Mesenteric fat pad (tissue), 1 donor: ENCODE measurements around the gene GPD2. TPM values are rescaled to one million over a fixed set of nuclear protein-coding genes. Genes with fewer than 3 reads are reported as not detected.
"Not testable (repeated sequence)": the region's sequence is repeated elsewhere in the genome, so short reads cannot be mapped to it uniquely, and the experiment has no call there.

ENCODE experiments used
- DNase-seq: peaks from one replicate; pipeline ENCODE4 v3.0.0-alpha.2; 2020; ENCODE audit warnings: low spot score
- total RNA-seq: library from RNA; stranded (reverse); fragmentation: NEBNext Ultra II Directional; extraction: Animal tissue kit (Norgen Biotek cat#: 25700); gene quantifications from one replicate; pipeline ENCODE4 v1.2.1, GENCODE V29; 2021
- donor health status: DM: yes; HTN: yes; CAD: no.

GPD2 gene
- total RNA-seq, 1 donor from 2014 or later, result 35.7 TPM

DNA sequence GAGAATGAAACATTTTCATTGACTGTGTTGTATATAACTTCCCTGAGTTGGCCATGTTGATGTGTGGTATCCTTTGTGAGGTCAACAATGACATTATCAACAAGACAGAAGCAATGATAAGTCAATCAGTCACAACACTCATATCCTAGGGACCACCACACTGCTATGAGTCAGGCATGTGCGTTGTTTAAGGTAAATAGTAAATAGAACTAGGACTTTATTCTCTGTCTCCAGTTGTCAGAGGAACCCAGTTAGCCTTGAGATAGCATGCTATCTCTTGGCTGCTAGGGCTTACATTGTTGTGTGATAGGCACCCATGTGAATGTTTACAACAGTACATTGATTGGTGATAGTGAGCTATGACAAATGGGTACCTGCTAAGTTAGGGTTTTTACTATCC lies 37.3 kb downstream of the GPD2 start:
- no peak for DNase-seq

DNA sequence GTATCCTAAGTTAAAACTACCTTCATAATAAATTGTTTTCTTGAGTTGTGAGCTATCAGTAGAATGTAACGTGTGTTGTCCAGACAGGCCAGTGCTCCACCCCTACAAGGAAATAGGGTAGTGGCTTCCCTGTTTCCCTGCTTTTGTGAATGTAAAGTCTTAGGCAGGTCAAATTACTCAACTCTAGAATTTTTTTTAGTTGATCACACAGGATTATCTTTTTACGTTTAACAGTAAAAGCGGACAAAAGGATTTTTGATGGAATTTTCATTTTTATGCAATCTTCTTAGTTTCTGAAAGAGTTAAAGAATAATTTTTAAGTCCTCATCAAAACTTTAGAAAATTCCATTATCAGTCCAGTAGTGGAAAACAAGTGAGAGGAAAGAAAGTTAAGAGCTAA lies 38.2 kb downstream of the GPD2 start:
- DNase-seq, result no peak

DNA sequence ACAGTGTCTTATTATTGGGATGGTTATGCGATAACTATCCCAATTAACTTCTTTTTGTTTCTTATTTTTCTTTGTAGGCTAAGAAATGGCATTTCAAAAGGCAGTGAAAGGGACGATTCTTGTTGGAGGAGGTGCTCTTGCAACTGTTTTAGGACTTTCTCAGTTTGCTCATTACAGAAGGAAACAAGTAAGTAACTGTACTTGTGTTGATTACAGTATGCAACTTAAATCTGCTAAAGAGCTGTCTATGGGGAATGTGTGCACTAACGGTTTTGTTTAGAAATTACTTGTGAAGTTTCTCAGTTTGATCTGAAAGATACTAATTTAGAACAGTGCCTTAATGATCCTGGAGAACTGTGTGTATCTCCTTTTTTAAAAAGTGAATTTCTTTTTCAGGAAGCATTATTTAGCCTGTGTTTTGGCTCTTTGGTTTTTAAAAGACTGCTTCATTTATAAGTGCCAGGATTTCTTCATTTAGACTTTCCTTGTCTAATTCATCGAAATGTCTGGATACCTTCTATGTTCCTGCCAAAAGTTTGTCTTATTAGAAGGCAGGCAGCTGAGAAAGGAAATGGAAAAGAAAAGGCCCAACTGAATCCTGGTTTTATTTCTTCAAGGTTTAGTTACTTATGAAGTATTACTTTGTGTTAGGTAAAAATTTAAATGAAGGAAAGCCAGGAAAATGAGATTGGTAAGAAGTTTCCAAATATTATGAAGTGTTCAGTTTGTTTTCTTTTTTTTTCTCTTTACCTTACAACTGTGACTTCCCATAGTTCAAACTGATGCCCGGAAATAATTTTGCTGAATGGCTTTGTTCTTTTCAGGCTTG lies 40.1 kb downstream of the GPD2 start:
- no peak for DNase-seq

DNA sequence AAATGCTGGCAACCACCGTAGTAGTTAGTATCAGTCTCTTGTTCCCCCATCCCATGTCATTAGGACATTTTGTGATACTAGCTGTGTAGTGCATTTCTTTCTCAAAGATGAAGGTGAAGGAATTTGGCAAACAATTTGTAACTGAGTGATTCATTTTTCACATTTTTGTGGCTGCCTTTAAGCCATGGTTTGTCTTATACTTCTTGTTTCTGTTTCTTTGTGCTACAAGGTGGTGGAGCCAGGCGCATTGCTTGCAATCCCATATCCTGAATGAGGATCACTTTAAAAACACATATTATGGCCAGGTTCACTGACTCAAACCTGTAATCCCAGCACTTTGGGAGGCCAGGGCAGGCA lies 40.6 kb downstream of the GPD2 start:
- DNase-seq, result no peak

DNA sequence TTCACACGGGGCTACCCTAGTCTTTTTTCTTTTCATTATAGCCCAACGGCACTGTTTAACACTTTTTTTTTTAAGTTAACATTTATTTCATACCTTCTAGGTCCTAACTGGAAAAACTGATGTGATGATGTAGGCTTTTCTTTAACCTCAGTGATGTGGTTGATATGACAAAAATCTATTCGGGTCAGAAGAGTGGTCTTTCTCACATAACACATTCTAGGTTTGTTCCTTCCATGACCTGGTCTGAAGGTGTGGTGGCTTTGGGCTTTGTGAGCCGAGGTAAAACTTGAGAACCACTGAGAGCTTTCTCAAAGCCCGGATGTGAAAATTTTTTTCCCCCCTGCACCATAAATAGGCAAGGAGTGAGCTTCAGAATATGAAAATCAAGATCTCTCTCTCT lies 44.2 kb downstream of the GPD2 start:
- no peak for DNase-seq

DNA sequence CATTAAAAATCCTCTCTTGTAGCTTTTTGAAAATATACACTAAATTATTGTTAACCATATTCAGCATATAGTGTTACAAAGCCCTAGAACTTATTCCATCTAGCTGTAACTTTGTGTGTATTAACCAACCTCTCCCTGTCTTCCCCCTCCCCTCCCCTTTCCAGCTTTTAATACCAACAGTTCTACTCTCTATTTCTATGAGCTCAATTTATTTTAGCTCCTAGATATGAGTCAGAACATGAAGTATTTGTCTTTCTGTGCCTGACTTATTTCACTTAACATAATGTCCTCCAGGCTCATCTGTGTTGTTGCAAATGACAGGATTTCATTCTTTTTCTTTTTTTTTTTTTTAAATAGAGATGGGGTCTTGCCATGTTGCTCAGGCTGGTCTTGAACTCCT lies 45.1 kb downstream of the GPD2 start:
- no peak for DNase-seq

DNA sequence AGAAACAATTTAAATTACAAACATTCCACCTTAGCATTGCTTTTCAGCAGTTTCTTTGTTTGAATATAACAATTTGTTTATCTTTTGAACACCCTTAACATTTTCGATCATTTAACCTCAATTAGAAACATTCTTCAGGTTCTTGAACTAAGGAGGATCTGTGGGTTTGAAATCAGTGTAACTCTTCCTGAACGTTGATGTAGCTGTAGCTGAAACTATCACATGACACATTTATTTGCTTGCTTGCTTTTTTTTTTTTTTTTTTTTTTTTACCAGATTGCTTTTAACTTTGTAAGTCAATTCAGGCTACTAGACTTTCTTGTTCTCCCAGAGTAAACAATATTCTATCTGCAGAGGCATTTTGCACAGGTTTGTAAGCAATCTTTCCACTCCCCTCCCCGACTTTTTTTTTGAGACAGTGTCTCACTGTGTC lies 47.6 kb downstream of the GPD2 start:
- no peak for DNase-seq

DNA sequence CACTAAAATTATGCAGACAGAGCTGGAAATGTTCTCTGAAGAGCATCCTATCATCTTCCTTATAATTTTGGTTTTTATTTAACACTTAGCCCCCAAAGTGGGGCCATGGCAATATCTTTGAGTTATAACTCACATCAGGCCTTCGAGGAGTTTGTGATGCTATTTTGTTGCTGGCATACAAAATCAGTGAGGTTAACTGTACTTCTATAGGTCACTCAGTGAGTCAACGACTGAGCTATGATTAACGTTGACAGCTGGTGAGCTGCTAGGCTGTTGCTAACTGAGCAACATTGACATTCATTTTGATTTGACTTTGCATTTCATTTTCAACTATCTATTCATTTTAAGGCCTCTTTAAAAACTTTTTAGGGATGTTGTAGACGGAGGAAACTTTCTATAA lies 50.0 kb downstream of the GPD2 start:
- DNase-seq, result no peak

DNA sequence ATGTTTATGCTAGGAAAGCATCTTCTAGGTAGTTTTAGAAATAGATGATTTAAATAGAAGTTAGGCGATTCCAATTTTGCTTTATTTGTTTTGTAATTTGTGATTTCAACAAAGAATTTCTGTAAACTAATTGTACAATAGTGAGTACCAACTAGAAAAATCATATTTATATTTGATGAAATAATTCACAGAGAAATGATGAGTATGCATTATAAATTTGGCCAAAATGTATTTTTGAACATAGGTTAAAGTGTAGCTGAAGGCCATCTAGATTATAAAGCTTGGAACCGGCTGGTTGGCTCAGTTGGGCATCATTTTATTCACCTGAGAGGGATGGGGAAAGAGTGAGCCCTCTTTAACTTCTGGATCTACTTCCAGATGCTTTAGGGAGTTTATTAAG lies 50.4 kb downstream of the GPD2 start:
- no peak for DNase-seq

DNA sequence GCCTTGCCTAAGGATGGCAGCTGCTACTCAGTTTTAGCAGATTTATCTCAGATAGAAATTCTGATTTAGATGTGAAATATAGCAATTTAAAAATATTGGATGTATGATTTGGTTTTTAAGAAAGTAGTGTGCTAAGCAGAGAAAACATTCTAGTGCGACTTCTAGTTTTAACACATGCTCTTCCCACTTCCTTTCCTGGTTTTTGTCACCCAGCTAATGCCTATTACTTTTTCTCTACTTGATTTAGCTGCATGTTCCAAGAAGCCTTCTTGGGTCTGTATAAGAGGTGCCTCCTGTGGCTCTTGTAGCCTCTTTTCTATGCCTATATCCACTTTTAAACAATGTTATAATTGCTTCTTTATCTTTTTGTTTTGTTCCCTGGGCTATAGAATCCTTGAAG lies 53.0 kb downstream of the GPD2 start:
- no peak for DNase-seq

DNA sequence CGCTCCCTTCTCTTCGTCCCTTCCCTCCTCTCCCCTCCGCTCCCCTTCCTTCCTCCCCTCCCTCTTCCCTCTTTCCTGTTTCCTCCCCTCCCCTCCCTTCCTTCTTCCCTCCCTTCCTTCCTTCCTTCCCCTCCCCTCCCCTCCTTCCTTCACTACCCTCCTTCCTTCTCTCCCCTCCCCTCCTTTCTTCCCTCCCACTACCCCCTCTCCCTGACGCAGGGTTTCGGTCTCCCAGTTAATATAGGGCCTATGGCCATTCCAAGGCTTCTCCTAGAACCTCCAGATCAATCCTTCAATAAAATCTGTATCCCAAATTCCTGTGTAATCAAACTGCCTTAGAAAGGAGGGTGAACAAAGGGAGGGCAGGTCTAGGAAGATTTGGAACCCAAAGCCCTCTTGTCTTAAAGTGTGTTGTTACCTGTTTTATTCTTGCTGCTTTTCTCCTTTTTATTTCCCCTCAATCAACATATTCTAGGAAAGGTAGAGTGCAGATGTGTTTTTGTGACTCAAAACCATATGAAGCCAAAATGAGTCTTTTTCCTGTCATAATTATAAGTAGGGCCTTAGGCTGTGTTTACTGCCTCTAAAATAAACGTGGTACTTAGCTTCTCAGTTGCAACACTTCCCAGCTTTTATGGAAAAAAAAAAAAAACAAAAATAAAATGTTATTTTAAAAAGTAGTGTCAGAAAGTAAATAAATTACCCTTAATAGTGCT lies 53.7 kb downstream of the GPD2 start:
- no peak for DNase-seq

DNA sequence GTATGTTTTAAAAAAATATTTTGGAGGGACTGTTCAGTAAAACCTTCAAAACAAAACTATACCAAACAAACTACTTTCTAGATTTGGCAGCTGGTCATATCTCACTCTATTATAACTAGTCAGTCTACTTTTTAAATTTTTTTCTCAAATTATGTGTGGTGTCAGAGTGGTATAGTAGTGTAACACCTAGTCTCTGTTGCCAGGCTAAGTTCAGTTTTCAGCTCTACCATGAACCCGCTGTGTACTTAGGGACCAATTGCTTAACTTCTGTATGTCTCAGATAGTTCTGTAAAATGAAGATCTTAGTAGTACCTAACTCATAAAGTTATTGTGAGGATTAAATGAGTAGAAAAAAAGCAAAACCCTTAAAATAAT lies 54.3 kb downstream of the GPD2 start:
- DNase-seq, result no peak

DNA sequence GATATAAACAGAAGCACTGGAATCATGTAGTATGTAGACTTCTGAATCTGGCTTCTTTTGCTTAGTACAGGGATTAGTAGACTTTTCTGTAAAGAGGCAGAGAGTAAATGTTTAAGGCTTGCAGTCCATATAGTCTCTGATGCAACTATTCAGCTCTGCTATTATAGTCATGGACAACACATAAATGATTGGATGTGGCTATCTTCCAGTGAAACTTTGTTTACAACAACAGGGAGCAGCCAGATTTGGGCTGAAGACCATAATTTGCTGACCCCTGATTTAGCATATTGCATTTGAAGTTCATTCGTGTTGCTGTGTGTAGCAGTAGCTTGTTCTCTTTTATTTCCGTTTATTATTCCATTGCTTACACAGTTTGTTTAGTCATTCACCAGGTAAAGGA lies 55.0 kb downstream of the GPD2 start:
- no peak for DNase-seq

DNA sequence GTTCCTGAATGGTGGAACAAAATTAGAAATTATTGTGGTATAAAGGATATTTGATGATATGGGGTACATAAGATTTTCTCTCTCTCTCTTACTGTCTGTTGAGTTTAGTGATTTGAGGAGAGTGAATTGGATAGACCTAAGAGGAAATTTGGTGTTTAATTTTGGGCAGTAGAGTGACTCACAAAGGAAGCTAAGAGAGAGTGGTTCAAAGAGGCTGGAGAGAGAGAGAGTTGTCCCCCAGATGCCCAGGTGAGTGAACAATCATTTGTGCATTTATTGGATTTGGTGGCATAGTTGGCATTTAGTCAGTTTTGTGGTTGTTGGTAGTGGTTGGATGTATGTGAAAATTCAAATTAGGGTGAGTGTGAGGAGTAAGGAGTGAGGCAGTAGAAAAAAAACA lies 56.8 kb downstream of the GPD2 start:
- DNase-seq, result no peak

DNA sequence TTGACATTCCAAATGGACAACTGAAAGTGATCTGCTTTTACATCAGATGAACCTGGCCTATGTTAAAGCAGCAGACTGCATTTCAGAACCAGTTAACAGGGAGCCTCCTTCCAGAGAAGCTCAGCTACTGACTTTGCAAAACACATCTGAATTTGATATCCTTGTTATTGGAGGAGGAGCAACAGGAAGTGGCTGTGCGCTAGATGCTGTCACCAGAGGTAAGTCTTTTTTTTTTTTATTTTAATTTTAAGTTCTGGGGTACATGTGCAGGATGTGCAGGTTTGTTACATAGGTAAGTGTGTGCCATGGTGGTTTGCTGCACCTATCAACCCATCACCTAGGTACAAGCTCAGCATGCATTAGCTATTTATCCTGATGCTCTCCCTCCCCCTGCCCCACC lies 59.8 kb downstream of the GPD2 start:
- not testable (repeated sequence) for DNase-seq

DNA sequence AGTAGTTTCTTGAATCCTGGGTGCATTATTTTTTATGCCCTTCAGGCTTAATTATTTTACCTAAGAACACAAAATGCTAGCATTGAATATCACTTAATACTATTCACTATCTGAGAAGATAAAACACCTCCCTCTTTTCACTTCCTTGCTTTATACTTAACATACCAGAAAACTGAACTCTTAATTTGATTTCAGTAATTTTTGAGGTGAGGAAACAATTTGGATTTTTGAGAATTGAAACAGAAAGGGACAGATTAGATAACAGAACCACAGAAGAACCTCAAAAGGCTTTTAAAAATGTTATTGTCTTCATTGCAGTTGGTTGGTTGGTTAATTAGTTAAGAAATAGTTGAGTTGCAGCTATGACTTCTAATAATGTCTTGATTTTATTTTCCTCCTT lies 69.5 kb downstream of the GPD2 start:
- DNase-seq, result no peak

DNA sequence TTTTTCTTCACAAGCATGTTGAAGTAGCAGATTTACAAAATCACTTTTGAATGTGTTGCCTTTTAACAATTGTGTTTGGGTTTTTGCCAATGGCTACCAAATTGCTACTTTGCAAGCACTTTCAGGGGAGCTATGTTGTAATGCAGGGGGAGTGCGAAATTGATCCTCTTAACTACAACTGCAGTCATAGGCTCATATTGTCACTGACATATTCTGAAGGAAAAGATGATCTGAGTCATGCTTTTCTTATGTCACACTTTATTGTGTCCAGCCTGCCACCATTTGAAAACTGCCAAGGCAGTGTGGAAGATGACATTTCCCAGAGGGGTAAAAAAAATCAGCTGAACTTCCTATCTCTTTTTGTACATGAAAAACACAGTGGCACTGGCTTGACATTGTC lies 74.9 kb downstream of the GPD2 start:
- DNase-seq, result no peak

DNA sequence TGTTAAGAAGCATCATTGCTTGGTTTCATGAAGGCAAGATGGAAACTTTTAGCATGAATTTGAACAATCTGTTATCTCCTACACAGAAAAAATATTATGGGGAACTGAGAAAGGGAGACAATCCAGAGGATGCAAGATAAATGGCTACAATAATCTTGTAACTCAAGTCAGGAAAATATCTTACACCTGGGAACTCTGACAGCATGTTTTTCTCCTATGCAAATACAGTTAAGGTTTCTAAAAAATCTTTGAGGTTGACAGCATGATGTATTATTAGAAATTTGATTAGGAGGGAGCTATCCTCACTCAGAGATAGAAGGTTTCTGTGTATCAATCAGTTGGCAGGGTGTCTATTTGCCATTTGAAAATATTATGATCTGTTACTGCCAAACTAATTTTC lies 75.6 kb downstream of the GPD2 start:
- DNase-seq, result no peak

DNA sequence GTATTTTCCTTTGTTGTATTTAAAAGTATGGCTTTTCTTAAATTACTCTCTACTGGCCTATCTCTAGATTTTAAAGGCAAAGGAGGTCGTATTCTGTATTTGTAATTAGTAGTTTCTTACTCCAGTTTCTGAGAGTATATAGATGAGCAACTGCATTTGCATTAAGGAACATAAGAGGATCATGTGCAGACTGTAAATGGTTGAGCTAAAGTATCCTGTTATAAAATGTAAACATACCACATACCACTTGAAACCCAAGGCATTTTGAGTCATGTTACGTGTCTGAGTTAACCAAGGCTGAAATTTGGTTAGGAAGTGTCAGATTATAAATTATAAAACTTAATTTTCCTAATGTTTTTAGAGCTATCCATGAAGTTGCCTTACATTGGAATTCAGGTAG lies 76.3 kb downstream of the GPD2 start:
- DNase-seq, result no peak

DNA sequence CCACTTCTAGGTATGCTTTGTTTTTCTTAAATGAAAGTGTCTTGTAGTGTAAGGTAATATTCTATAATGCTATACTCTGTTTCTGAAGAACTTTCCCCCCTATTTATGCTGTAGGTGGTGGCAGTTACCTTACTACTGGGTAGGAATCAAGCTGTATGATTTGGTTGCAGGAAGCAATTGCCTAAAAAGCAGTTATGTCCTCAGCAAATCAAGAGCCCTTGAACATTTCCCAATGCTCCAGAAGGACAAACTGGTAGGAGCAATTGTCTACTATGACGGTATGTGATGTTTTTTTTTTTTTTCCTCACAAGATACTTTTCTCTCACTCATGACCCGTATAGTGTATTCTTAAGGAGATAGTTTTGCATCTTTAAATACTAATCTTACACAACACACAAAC lies 77.0 kb downstream of the GPD2 start:
- DNase-seq, result no peak

DNA sequence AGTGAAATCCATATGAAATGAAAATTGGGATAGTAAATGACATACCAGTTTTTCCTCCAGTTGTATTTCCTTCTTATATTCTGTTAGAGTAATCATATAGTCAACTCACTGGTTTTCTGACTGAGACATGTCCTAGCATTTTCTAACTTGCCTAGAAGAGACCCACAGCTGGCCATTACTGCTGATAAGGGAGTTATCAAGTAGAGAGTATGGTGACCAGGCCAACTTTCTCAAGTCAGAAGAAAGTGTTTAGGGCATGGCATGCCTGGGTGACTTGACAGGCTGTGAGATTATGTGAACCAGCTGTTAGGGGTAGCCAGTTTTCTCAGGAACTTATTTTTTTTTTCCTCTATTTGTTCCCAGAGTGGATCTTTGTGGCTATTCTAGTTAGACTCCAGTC lies 81.2 kb downstream of the GPD2 start:
- DNase-seq, result no peak

DNA sequence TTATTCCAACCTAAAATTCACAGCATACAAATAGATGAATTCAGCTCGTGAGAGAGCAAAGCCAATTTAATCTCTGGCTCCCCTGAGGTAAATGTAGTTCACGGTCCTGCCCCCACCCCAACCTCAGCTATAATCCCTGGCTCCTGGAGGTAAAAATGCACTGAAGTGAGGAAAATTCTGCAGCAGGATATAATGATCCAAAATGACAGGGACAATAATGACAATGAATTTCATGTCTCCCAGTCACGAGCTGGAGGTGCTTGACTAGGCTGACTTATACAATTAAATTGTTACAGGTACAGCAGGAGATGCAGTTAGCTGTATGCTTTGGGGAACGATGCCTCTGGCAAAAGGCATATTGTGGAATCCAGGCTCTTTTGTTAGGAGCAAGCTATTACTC lies 82.0 kb downstream of the GPD2 start:
- no peak for DNase-seq

DNA sequence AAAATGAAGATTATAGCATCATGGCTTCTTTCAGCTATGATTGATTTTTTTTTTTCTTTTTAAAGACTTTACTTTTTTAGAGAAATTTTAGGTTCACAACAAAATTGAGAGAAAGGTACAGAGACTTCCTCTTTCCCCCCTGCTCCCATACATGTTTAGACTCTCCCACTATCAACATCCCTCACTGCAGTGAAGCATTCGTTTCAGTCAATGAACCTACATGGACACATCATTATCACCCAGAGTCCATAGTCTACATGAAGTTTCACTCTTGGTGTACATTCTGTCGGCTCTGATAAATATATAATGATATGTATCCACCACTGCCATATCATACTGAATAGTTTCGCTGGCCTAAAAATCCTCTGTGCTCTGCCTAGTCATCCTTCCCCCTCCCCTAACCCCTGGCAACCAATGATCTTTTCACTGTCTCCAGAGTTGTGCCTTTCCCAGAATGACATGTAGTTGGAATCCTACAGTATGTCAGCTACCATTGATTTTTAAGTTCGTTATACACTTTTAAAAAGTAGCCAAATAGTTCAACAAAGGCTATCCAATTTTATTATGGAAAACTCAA lies 86.8 kb downstream of the GPD2 start:
- DNase-seq, result no peak
